Ramos (cell line): Measurements from ENCODE around the gene LMO2.
"Not testable (repeated sequence)": the region's sequence is repeated elsewhere in the genome, so short reads cannot be mapped to it uniquely, and the experiment has no call there.

Experiments used
- in situ Hi-C: fragments of 300-500 bp; cut with MboI; formaldehyde crosslinking; loops from one replicate; pipeline ENCODE4 v1.14.3; 2022; ENCODE audit warnings: low sequenced_read_pairs; ENCODE audit not compliant: unreplicated experiment

LMO2 gene

DNA sequence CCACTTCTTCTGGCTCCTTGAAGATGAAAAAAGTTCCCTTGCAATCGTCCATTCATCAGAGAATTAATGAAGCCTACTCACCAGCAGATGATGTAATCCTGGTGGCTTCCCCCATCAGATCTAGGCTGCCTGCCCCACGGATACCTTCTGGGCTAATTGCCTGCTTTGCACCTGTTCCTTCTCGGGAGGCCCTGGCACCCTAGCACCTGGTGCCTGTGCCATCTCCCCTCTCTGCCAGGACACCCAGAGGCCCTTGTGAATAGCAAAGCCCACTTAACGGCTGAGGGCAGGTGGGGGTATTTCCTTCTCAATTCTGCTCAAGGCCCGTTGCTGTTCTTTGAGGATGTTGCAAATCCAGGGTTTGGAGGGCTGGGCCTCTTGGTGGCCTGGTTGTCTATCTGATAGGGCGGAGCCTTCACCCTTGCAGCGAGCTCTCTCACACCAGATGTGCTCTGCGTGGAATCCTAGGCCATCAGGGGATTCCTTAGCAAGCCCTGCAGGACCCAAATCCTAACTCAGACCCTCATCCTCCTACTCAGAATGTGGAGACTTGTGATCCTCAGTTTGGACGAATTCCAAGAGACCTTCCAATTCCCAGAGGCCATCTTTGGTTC lies at the start of gene LMO2:
LMO2 (minus strand) TSS at position 363 of the 614 bp plus-strand sequence. CDS start 22,360 bp downstream, outside the sequence.
- in situ Hi-C loops: no loop called here

DNA sequence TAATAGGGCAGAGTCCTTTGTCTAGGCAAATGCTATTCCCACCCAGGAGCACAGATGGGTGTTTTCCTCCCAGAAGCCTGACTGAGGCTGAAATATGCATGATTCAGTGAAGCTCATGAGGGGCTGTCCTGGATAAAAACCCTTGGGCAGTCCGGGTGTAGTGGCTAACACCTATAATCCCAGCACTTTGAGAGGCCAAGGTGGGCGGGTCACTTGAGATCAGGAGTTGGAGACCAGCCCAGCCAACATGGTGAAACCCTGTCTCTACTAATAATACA lies 48.6 kb upstream of the LMO2 start:
- in situ Hi-C loops: no loop called here

DNA sequence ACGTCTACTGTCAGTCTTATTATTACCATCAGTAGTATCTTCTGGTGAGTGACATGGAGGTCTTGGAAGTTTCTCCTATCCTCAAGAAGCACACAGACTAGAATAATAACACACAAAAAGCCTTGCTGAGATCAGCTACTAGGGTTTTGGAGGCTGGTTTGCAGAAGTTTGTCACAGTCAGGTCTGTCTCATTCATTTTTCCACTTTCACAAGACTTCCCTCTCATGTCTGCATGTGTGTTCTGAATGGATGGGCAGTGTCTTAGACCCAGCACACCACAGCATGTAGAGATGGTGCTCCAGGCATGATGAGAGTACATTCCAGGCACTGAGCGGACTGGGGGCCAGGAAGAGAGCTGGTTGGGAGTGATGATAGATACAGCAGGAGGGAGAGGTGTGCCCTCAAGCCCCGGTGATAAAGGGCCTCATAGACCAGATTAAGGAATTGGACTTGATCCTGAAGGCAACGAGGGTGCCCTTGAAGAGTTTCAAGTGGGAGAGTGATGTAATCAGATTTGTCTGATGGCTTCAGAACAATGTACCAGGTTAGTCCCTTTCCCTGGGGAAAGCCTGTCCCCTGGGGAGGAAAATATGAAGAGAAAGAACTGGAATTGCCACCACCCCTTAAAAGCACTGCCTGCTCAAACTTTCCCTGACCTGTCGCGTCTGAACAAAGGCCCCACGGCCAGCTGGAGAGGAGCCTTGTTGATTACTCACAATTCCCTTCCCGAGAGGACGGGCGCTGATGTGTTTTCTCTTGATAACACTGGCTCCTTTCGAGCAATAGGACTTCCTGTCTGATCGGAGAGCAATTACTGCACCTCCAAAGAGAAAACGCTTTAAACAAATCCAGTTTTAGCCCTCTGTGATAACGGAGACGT lies 45.1 kb upstream of the LMO2 start:
- in situ Hi-C loops: no loop called here

DNA sequence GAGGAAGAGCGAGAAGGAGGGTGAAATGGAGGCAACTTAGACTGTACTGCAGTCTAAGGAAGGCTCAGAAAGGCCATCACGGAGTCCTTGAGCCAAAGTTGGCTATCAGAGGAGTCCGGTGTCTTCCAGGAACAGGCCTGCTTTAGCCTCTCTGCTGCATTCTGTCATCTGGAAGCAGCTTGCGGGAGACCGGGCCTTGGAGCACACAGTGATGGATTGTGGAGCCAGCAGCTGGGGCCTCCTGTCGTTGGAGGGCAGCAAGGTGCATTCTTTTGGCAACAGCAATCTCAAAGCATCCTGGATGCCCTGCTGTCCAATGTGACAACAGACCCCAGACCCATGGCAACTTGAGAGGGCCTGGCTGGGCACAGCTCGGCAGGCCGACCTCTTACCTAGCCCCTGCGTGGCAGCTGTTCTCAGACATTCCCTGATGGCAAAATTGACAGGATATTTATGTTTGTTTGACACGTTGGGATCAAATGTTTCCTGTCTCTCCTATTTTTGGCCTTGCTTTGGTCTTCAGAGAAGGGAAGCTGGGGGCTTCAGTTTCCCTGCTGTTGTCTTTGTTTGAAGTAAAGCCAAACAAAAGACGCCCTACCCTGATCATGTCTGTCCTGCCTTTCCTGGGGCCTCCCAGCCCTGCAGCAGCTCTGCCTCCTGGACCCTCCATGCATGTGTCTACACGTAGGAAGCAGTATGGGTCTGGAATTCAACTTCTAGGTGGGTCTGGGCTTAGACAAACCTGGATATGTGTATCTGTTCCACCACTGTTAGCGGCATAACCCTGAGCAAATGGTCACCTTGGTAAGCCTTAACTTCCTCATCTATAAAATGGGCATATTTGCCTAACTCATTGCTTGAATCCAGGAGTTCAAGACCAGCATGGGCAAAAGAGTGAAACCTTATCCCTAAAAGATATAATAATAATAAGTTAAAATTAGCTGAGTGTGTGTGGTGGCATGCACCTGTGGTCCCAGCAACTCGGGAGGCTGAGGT lies 43.9 kb upstream of the LMO2 start:
- in situ Hi-C loops: no loop called here

DNA sequence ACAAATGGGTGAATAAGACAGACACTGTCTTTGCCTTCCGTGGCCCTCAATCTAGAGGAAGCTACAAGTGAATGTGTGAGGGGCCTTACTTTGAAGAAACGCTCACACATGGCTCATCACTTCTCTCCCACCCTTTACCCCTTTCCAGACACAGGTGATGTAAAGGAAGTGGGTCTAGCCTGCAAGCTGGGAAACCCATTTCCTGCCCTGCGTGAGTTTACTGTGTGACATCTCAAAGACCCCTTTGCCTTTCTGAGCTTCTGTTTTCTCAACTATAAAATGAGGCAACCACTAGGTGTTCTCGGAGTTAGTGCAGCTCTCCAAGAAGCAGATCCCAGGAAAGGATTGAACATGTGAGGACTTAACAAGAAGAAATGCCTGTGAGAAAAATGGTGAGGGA lies 43.1 kb upstream of the LMO2 start:
- in situ Hi-C loops: no loop called here

DNA sequence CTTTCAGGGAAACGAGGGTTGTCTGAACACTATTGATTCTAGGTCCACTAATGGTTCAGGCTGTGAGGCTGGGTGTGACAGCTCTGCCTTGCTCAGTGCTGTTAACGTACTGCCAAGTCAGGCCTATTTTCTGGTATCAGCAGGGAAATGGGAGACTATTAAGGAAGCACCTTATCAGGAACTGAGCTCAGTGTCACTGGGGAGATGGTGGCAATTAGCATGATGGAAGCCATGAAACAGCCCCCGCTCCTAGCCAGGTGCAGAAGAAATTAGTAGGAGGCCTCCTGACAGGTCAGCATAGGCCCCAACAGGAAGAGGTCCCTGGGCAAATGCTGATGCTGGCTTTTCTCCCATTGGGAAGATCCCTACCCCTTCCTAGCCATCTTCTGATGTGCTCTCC lies 42.6 kb upstream of the LMO2 start:
- in situ Hi-C loops: no loop called here

DNA sequence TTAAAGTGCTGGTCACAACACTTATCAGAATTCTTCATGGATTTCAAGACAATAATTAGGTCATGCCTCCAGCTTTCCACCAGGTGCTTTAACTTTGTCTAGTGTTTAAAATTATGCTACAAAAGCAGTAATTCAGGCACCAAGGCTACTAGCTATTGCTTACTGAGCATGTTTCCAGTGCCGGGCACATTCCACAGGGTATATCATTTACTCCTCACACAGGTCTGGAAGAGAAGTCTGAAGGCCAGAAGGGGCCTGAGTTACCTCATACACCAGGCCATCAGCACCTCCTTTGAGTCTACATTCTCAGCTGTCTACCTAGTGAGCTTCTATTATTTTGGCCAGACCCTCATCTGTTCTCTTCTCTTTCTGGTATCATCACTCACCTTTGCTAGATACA lies 41.7 kb upstream of the LMO2 start:
- in situ Hi-C loops: no loop called here

- in situ Hi-C loops: no loop called here
Observed at GRCh38 chr11:33932721-33933120, 40.8 kb upstream of the LMO2 start.

DNA sequence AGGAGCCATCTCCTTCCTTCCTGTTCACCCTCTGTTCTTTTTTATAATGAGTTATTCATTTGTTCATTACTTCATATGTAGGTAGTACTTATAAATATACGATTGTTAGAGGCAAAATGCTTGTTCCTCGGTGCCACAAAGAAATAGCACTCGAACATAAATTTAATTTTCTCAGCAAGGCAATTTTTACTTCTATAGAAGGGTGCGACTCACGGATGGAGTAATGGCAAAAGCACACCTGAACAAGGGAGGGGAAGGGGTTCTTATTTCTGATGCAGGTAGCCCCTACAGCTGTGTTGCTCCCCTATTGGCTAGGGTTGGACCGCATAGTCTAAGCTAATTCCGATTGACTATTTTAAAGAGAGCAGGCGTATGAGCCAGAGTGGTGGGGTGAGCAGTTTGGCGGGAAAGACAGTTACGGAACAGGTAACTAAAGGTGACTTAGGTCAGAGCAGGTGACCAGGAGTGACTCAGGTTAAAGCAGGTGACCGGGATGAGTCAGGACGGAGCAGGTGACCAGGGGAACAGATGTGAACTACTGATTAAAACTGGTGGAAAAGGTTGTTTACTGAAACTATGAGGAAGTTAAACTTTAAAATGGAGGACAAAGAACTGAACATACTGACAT lies 40.0 kb upstream of the LMO2 start:
- in situ Hi-C loops: not testable (repeated sequence)

- in situ Hi-C loops: no loop called here
Observed at GRCh38 chr11:33931067-33931466, 39.2 kb upstream of the LMO2 start.

DNA sequence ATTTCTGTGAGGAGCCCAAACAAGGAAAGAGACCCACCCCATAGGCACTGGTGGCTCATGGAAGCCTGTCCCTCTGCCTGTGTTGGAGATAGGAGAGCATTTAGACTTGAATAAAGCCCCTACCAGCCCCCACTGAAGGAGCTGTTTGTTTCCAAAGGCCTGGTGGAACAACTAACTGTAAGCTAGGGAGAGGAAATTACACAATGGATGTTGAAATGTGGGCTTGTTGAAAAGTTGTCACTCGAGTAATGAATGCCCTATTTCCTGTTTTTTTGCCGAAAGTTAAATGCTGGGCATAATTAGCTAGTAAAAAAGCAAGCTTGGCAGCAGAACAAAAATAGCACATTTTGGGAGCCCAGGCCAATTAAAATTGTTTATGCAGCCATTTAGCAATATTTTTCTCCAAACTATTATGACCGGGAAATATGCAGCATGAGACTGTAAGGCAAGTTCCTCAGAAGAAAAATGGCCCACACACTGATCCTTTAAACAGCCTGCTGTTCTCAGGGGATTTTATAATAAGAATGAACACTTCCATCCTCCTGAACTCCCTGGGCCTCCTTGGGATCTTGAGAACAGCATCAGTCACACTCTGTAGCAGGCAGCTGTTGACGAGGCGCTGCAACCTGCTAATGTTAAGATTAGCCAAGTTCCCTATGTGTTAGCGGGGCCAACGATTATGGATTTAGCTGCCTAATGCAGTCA lies 38.6 kb upstream of the LMO2 start:
- in situ Hi-C loops: no loop called here

DNA sequence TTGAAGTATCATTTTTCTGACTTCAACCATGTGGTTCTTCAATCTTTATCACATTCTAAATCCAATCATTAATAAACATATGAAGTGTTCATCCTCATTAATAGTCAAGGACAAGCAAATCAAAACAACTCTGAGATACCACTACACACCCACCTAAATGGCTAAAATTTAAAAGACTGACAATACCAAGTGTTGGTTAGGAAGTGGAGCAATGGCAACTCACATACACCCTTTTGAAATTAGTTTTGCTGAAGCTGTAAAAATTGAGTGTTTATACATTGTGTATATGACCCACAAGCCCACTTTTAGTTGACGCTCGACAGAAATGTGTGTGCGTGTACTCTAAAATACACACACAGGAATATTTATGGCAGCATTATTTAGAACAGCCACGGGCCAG lies 36.7 kb upstream of the LMO2 start:
- in situ Hi-C loops: no loop called here

DNA sequence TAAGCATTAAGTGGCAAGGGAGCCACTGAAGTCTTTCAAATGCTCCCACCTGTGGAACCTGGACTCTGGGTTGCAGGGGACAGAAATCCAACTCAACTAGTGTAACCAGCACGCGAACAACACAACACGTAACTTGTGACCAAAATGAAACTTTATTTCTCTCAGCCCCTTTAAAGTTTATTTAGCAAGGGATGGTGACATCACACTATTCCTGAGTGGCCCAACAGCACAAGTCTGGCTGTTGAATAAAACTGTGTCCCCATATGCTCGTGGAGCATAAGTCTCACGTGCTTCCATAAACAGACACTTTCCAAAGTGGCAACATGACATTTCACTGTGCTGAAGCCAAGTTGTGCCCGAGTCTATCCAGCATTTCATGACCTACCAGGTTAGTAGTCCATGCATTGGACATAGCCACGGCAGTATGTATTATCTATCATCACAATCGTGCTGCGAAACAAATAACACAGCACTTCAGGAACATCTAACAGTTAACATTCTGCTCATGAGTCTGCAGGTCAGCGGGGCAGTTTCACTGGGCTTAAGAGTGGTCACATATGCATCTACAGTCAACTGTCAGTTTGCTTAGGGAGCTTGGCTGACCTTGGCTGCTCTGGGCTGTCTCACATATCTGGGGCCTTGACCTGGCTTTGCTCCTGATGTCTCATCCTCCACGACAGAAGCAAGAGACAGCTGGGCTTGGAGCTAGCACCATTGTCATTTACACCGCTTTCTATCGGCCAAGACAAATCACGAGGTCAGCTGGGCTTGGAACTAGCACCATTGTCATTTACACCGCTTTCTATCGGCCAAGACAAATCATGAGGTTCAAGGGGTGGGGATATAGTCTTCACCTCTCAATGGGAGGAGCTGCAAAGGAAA lies 35.0 kb upstream of the LMO2 start:
- in situ Hi-C loops: no loop called here

GRCh38 chr11:33924341-33924740 lies 32.5 kb upstream of the LMO2 start:
- in situ Hi-C loops: no loop called here

GRCh38 chr11:33923626-33924025 lies 31.8 kb upstream of the LMO2 start:
- in situ Hi-C loops: no loop called here

GRCh38 chr11:33920838-33921613 lies 29.1 kb upstream of the LMO2 start:
- in situ Hi-C loops: no loop called here

DNA sequence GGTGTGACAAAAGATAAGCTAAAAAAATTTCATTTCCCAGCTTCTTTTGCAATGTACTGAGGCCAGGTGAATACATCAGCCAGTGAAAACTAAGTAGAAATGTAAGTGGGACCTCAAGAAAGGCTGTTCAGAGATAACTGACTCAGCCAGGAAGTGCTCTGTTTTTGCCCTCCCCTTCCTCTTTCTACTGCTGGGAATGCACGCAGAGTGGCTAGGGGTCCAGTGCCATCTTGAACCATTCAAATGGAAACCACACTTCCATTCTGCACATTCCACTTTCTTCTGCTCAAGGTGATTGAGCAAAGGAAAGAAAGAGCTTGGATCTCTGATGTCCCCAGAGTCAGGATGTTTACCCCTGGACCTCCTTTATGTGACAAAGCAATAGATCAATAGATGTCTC lies 27.8 kb upstream of the LMO2 start:
- in situ Hi-C loops: no loop called here

DNA sequence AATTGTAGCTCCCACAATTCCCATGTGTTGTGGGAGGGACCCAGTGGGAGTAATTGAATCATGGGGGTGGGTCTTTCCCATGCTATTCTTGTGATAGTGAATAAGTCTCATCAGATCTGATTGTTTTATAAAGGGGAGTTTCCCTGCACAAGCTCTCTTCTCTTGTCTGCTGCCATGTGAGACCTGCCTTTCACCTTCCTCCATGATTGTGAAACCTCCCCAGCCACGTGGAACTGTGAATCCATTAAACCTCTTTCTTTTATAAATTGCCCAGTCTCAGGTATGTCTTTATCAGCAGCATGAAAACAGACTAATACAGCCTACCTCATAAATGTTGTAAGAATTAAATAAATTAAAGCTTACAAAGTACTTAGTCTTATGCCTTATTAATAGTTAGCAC lies 25.5 kb upstream of the LMO2 start:
- in situ Hi-C loops: not testable (repeated sequence)
